Measurements from ENCODE around the gene GHRHR. TPM values are rescaled to one million over a fixed set of nuclear protein-coding genes. Genes with fewer than 3 reads are reported as not detected.

The GHRHR gene
- total RNA-seq, 1 donor from 2014 or later: 7.5 TPM

DNA sequence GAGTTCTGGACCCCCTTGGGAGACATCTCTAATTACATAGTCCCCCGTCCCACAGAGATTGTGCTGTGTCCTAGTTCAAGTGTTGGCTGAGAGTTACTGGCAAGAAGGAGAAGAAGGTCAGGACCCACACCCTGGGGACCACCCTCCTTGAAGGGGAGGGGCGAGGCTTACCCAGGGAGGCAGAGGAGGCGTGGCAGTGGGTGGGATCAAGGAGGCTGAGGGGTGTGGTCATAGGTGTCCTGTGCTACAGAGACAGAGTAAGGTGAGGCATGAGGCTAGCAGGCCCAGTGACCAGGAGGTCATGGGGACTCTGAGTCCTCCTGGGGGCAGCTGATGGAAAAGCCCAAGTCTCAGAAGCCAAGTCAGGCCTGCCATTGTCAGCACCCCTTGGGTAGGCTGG is 59.0 kb downstream of the GHRHR start:
- Mint-ChIP-seq H3K36me3 (ENCODE audit: low read depth, unreplicated experiment) (peaks cover 3% of the 10 kb centered on the region), H3K9me3 (ENCODE audit: unreplicated experiment) (no peaks in the 10 kb centered on the region), H3K27me3 (ENCODE audit: unreplicated experiment) (peaks cover 1% of the 10 kb centered on the region), H3K4me1 (ENCODE audit: unreplicated experiment) (peaks cover 5% of the 10 kb centered on the region), H3K27ac (ENCODE audit: unreplicated experiment) (no peak overlapping the region), H3K4me3 (ENCODE audit: unreplicated experiment) (no peak overlapping the region)
- TF ChIP-seq, protein P1, sequence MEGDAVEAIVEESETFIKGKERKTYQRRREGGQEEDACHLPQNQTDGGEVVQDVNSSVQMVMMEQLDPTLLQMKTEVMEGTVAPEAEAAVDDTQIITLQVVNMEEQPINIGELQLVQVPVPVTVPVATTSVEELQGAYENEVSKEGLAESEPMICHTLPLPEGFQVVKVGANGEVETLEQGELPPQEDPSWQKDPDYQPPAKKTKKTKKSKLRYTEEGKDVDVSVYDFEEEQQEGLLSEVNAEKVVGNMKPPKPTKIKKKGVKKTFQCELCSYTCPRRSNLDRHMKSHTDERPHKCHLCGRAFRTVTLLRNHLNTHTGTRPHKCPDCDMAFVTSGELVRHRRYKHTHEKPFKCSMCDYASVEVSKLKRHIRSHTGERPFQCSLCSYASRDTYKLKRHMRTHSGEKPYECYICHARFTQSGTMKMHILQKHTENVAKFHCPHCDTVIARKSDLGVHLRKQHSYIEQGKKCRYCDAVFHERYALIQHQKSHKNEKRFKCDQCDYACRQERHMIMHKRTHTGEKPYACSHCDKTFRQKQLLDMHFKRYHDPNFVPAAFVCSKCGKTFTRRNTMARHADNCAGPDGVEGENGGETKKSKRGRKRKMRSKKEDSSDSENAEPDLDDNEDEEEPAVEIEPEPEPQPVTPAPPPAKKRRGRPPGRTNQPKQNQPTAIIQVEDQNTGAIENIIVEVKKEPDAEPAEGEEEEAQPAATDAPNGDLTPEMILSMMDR (IDR thresholded peaks at IDR 0.05; ENCODE audit: unreplicated experiment): no peak
- no peak for DNase-seq (ENCODE audit: low spot score)

- Mint-ChIP-seq H3K4me1 (ENCODE audit: unreplicated experiment) (peaks cover 5% of the 10 kb centered on the region), H3K4me3 (ENCODE audit: unreplicated experiment) (no peak overlapping the region), H3K27ac (ENCODE audit: unreplicated experiment) (no peak overlapping the region)
Measured at GRCh38 chr7:31023877-31024276, 60.1 kb downstream of the GHRHR start.

GRCh38 chr7:31027161-31027965 is 63.6 kb downstream of the GHRHR start:
- peak; percentile 12 for DNase-seq (ENCODE audit: low spot score)
- H3K9me3 Mint-ChIP-seq (ENCODE audit: unreplicated experiment): no peaks in the 10 kb centered on the region
- H3K27me3 Mint-ChIP-seq (ENCODE audit: unreplicated experiment): peaks cover 3% of the 10 kb centered on the region
- H3K27ac Mint-ChIP-seq (ENCODE audit: unreplicated experiment): no peak overlapping the region
- H3K4me1 Mint-ChIP-seq (ENCODE audit: unreplicated experiment): no peaks in the 10 kb centered on the region
- H3K36me3 Mint-ChIP-seq (ENCODE audit: low read depth, unreplicated experiment): peaks cover 3% of the 10 kb centered on the region
- H3K4me3 Mint-ChIP-seq (ENCODE audit: unreplicated experiment): no peak overlapping the region
- TF ChIP-seq, protein P1 (IDR thresholded peaks at IDR 0.05; ENCODE audit: unreplicated experiment): no peak

More at GRCh38 chr7:31023877-31024276, 60.1 kb downstream of the GHRHR start:
- Mint-ChIP-seq H3K9me3 (ENCODE audit: unreplicated experiment) (no peaks in the 10 kb centered on the region), H3K27me3 (ENCODE audit: unreplicated experiment) (peaks cover 1% of the 10 kb centered on the region), H3K36me3 (ENCODE audit: low read depth, unreplicated experiment) (peaks cover 3% of the 10 kb centered on the region)
- DNase-seq (ENCODE audit: low spot score): no peak
- TF ChIP-seq, protein P1 (IDR thresholded peaks at IDR 0.05; ENCODE audit: unreplicated experiment): no peak

DNA sequence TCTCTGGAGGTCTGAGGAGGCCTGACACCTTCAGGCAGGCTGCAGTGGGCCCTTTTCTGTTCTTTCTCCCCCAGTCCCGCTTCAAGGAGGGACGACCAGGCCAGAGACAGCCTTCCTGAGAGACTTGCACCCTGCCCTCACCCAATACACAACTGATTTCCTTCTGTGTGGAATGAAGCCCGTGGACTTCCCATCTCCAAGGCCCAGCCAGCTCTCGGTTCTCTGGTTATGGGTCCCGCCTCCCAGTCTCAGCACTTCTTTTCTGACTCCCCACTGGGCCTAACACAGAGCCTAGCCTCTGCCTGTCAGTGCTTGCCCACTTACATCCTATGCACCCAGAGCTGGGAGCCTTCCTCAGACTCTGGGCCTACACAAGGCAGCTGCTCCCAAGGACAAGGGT is 64.3 kb downstream of the GHRHR start:
- H3K36me3 Mint-ChIP-seq (ENCODE audit: low read depth, unreplicated experiment): peaks cover 3% of the 10 kb centered on the region
- no peaks in the 10 kb centered on the region for H3K4me1 Mint-ChIP-seq (ENCODE audit: unreplicated experiment)
- TF ChIP-seq, protein P1 (IDR thresholded peaks at IDR 0.05; ENCODE audit: unreplicated experiment): no peak

DNA sequence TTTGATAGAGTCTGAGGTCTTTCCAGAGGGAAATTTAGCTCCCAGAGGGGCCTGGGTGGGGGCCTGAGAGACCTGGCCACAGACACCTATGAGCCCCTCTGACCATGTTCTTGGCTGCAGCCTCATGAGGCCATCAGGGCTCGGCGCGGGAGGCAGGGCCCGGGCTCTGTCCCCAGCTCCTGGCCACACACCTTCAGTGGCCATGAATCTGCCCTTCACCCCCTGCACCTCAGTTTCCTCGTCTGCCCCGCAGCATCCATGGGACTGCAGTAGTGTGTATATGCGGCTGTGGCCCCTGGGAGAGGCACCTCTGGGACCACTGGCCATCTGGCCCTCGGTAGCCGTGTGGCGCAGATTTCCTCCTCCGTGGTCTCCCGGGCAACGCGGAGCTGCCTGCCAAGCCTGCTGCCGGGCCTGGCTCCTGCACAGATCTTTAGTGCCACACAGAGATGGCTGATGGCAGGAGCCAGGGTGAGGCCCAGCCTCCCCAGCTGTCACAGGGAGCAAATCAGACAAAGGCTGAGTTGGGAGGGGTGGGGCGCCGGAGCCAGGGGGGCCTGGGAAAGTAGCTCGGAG is 64.8 kb downstream of the GHRHR start:
- Mint-ChIP-seq H3K4me3 (ENCODE audit: unreplicated experiment) (no peak overlapping the region), H3K36me3 (ENCODE audit: low read depth, unreplicated experiment) (peaks cover 3% of the 10 kb centered on the region), H3K27me3 (ENCODE audit: unreplicated experiment) (peaks cover 3% of the 10 kb centered on the region), H3K4me1 (ENCODE audit: unreplicated experiment) (no peaks in the 10 kb centered on the region), H3K27ac (ENCODE audit: unreplicated experiment) (no peak overlapping the region), H3K9me3 (ENCODE audit: unreplicated experiment) (no peaks in the 10 kb centered on the region)
- DNase-seq (ENCODE audit: low spot score): no peak
- TF ChIP-seq, protein P1 (IDR thresholded peaks at IDR 0.05; ENCODE audit: unreplicated experiment): no peak

More for the DNA sequence above, 64.3 kb downstream of the GHRHR start:
- Mint-ChIP-seq H3K4me3 (ENCODE audit: unreplicated experiment) (no peak overlapping the region), H3K9me3 (ENCODE audit: unreplicated experiment) (no peaks in the 10 kb centered on the region), H3K27ac (ENCODE audit: unreplicated experiment) (no peak overlapping the region), H3K27me3 (ENCODE audit: unreplicated experiment) (peaks cover 3% of the 10 kb centered on the region)
- DNase-seq (ENCODE audit: low spot score): no peak

Data from endothelial cell (in vitro differentiated cells).